Neuronal stem cell (in vitro differentiated cells): ENCODE data around the gene IL1RL2.

Experiments
- DNase-seq: peaks from one replicate; pipeline ENCODE4 v3.0.0-alpha.2; 2013; ENCODE audit warnings: low spot score
- H2AFZ ChIP-seq: one replicate; pipeline ENCODE4 v1.6.1; 2013; ENCODE audit warnings: mild to moderate bottlenecking, low read length, inconsistent platforms
- H2AK5ac ChIP-seq: 2 replicates; pipeline ENCODE4 v1.6.1; 2013; ENCODE audit warnings: low read depth, mild to moderate bottlenecking, inconsistent platforms, low read length, moderate library complexity, mixed read lengths
- H2BK120ac ChIP-seq: 2 replicates; pipeline ENCODE4 v1.6.1; 2013; ENCODE audit warnings: low read depth, mild to moderate bottlenecking, inconsistent platforms, low read length, moderate library complexity, mixed read lengths
- H2BK12ac ChIP-seq: one replicate; pipeline ENCODE4 v1.6.1; 2013; ENCODE audit warnings: low read length, inconsistent platforms
- H2BK15ac ChIP-seq: 2 replicates; pipeline ENCODE4 v1.6.1; 2013; ENCODE audit warnings: mild to moderate bottlenecking, low read length, inconsistent platforms, mixed read lengths
- H2BK5ac ChIP-seq: one replicate; pipeline ENCODE4 v1.6.1; 2013; ENCODE audit warnings: inconsistent platforms, mild to moderate bottlenecking, low read length, moderate library complexity
- H3K14ac ChIP-seq: one replicate; pipeline ENCODE4 v1.6.1; 2013; ENCODE audit warnings: low read length, inconsistent platforms
- H3K18ac ChIP-seq: 2 replicates; pipeline ENCODE4 v1.6.1; 2013; ENCODE audit warnings: low read length, inconsistent platforms
- H3K23ac ChIP-seq: 2 replicates; pipeline ENCODE4 v1.6.1; 2013; ENCODE audit warnings: low read depth, mild to moderate bottlenecking, mixed read lengths, low read length, inconsistent platforms; ENCODE audit not compliant: poor library complexity
- H3K27ac ChIP-seq: replicated peaks from 3 replicates; pipeline ENCODE4 v1.5.1; 2013; ENCODE audit warnings: low read length, inconsistent platforms
- H3K27me3 ChIP-seq, 3 experiments: 2 replicates each; pipeline ENCODE4 v1.6.1; 2013; ENCODE audit warnings: low read length in 3 of 3, mild to moderate bottlenecking in 2 of 3, inconsistent platforms in 1 of 3, low read depth in 1 of 3, mixed read lengths in 1 of 3, moderate library complexity in 1 of 3; ENCODE audit not compliant: control insufficient read depth in 3 of 3, insufficient read depth in 3 of 3
- H3K36me3 ChIP-seq, 2 donors: replicated peaks in 1 of 2; 2 replicates each; pipeline ENCODE4 v1.6.1; 2013; ENCODE audit warnings: low read length in 2 of 2; ENCODE audit not compliant: control insufficient read depth in 2 of 2, insufficient read depth in 2 of 2
- H3K4ac ChIP-seq: 2 replicates; pipeline ENCODE4 v1.6.1; 2013; ENCODE audit warnings: inconsistent platforms, mild to moderate bottlenecking, low read length, moderate library complexity
- H3K4me1 ChIP-seq, 2 donors: 1 replicate in 1 of 2; 2 replicates in 1 of 2; pipeline ENCODE4 v1.6.1; 2013; ENCODE audit warnings: low read length in 2 of 2, low read depth in 1 of 2; ENCODE audit not compliant: control insufficient read depth in 2 of 2, insufficient read depth in 1 of 2
- H3K4me2 ChIP-seq: one replicate; pipeline ENCODE4 v1.6.1; 2013; ENCODE audit warnings: mild to moderate bottlenecking, low read length, inconsistent platforms; ENCODE audit not compliant: insufficient read depth, poor library complexity, severe bottlenecking
- H3K4me3 ChIP-seq, 2 donors: 2 replicates each; pipeline ENCODE4 v1.5.1; 2013; ENCODE audit warnings: low read length in 2 of 2, mild to moderate bottlenecking in 2 of 2, inconsistent platforms in 1 of 2, moderate library complexity in 1 of 2
- H3K79me1 ChIP-seq: one replicate; pipeline ENCODE4 v1.6.1; 2013; ENCODE audit warnings: low read depth, mild to moderate bottlenecking, inconsistent platforms, low read length, moderate library complexity
- H3K9ac ChIP-seq: one replicate; pipeline ENCODE4 v1.6.1; 2013; ENCODE audit warnings: mild to moderate bottlenecking, low read depth, low read length, inconsistent platforms; ENCODE audit not compliant: poor library complexity
- H3K9me3 ChIP-seq, 2 donors: replicated peaks in 1 of 2; 2 replicates each; pipeline versions ENCODE3 to v1.6.1; 2013; ENCODE audit warnings: low read length in 2 of 2, mild to moderate bottlenecking in 2 of 2, inconsistent platforms in 1 of 2, low read depth in 1 of 2, mixed read lengths in 1 of 2, moderate library complexity in 1 of 2; ENCODE audit not compliant: control insufficient read depth in 2 of 2, insufficient read depth in 1 of 2
- H4K8ac ChIP-seq: one replicate; pipeline ENCODE4 v1.6.1; 2013; ENCODE audit warnings: low read depth, mild to moderate bottlenecking, inconsistent platforms, low read length, moderate library complexity
- H4K91ac ChIP-seq: one replicate; pipeline ENCODE4 v1.6.1; 2013; ENCODE audit warnings: low read length, low read depth, mild to moderate bottlenecking, inconsistent platforms; ENCODE audit not compliant: poor library complexity
- WGBS, 2 donors: extraction: QIAGEN DNeasy Blood & Tissue Kit; methylation state at CpG; one replicate each; pipeline ENCODE4 v1.1.7; 2013; ENCODE audit warnings: missing lambda C conversion rate in 2 of 2, mixed read lengths in 1 of 2; ENCODE audit not compliant: insufficient read length in 2 of 2, insufficient replicate concordance in 1 of 2; ENCODE audit errors: extremely low coverage in 2 of 2; 5-methylcytosine and 5-hydroxymethylcytosine counted together

Gene IL1RL2

DNA sequence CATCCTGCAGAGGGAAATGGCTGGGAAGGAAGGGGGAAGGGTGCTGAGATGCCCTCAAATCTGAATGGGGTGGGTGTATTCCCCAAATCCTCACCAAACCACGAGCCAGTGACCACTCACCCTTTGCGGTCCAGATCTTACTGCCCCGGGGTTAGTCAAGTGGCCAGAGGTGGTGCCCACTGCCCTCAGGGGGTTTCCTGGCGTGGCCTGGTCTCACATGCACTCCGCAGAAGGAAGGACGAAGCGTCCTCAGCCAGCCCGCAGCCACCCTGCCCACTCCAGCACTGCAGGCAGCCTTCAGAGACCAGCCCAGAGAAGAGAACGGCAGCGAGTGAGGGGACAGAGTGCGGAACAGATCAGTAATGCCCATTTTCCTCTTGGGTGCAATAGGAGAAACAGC lies 50.4 kb downstream of the IL1RL2 start:
- no peak overlapping the region for H3K4ac ChIP-seq
- H4K91ac ChIP-seq, result no peak overlapping the region
- H3K23ac ChIP-seq, result no peak overlapping the region
- H2BK12ac ChIP-seq, result no peak overlapping the region
- no peak overlapping the region for H2AFZ ChIP-seq
- H3K36me3 ChIP-seq, result no peaks in the 10 kb centered on the region
- no peak overlapping the region for H3K4me3 ChIP-seq
- no peak overlapping the region for H2BK15ac ChIP-seq
- no peak overlapping the region for H2AK5ac ChIP-seq
- H2BK120ac ChIP-seq, result no peak overlapping the region
- no peaks in the 10 kb centered on the region for H3K27me3 ChIP-seq
- peaks cover 2% of the 10 kb centered on the region for H3K79me1 ChIP-seq
- H3K18ac ChIP-seq, result no peak overlapping the region
- H3K9ac ChIP-seq, result no peak overlapping the region
- H3K9me3 ChIP-seq, result peaks cover 0 to 4% of the 10 kb centered on the region in 2 donors
- H3K4me2 ChIP-seq, result no peak overlapping the region
- no peak overlapping the region for H4K8ac ChIP-seq
- peaks cover 0 to 3% of the 10 kb centered on the region in 2 donors for H3K4me1 ChIP-seq
- no peak for DNase-seq
- WGBS, 2 donors, result no CpG with 5 or more reads among the region's 11 CpGs
- H2BK5ac ChIP-seq, result no peak overlapping the region
- H3K14ac ChIP-seq, result no peak overlapping the region
- H3K27ac ChIP-seq, result no peak overlapping the region

GRCh38 chr2:102238039-102238756 lies 51.4 kb downstream of the IL1RL2 start:
- Histone ChIP-seq H3K4me1 (peaks cover 0 to 3% of the 10 kb centered on the region in 2 donors), H2BK5ac (no peak overlapping the region), H3K9me3 (peaks cover 0 to 4% of the 10 kb centered on the region in 2 donors), H3K14ac (no peak overlapping the region), H2BK120ac (no peak overlapping the region), H2BK12ac (no peak overlapping the region), H3K4ac (no peak overlapping the region), H2AFZ (no peak overlapping the region), H3K79me1 (peaks cover 2% of the 10 kb centered on the region), H3K23ac (no peak overlapping the region), H3K4me2 (no peak overlapping the region), H3K4me3 (no peak overlapping the region), H3K36me3 (no peaks in the 10 kb centered on the region), H2AK5ac (no peak overlapping the region), H3K27ac (no peak overlapping the region), H3K27me3 (no peaks in the 10 kb centered on the region), H3K9ac (no peak overlapping the region), H3K18ac (no peak overlapping the region), H4K8ac (no peak overlapping the region), H2BK15ac (no peak overlapping the region), H4K91ac (no peak overlapping the region)
- no CpG with 5 or more reads among the region's 10 CpGs for WGBS, 2 donors
- no peak for DNase-seq

- Histone ChIP-seq H2BK5ac (no peak overlapping the region), H3K4ac (no peak overlapping the region), H3K27ac (no peak overlapping the region), H2AK5ac (no peak overlapping the region), H4K91ac (no peak overlapping the region), H3K4me2 (no peak overlapping the region), H2BK120ac (no peak overlapping the region), H3K36me3 (no peaks in the 10 kb centered on the region), H3K14ac (no peak overlapping the region), H3K79me1 (peaks cover 2% of the 10 kb centered on the region), H2AFZ (no peak overlapping the region), H3K9ac (no peak overlapping the region), H3K4me1 (peaks cover 0 to 3% of the 10 kb centered on the region in 2 donors), H3K4me3 (no peak overlapping the region), H3K18ac (no peak overlapping the region), H2BK12ac (no peak overlapping the region), H3K9me3 (peaks cover 0 to 4% of the 10 kb centered on the region in 2 donors), H2BK15ac (no peak overlapping the region), H4K8ac (no peak overlapping the region), H3K23ac (no peak overlapping the region), H3K27me3 (no peaks in the 10 kb centered on the region)
- no CpG with 5 or more reads among the region's 2 CpGs for WGBS, 2 donors
- DNase-seq, result no peak
Measured at GRCh38 chr2:102238778-102239177, 52.0 kb downstream of the IL1RL2 start.

- H3K9me3 ChIP-seq, result peaks cover 0 to 4% of the 10 kb centered on the region in 2 donors
- no peak overlapping the region for H2BK12ac ChIP-seq
- no peak overlapping the region for H3K14ac ChIP-seq
- H3K9ac ChIP-seq, result no peak overlapping the region
- peak overlapping the region; percentile 17 for H2AK5ac ChIP-seq
- no peaks in the 10 kb centered on the region for H3K27me3 ChIP-seq
- no peak overlapping the region for H2BK5ac ChIP-seq
- no peak overlapping the region for H4K91ac ChIP-seq
- H3K23ac ChIP-seq, result no peak overlapping the region
- H3K4me2 ChIP-seq, result no peak overlapping the region
- H2BK120ac ChIP-seq, result no peak overlapping the region
- WGBS, 2 donors, result no CpG with 5 or more reads among the region's 7 CpGs
- H2AFZ ChIP-seq, result no peak overlapping the region
- no peak overlapping the region for H3K18ac ChIP-seq
- H4K8ac ChIP-seq, result no peak overlapping the region
- peak overlapping the region in 1 of 2 donors; percentile 28 for H3K4me3 ChIP-seq
- H2BK15ac ChIP-seq, result no peak overlapping the region
- peaks cover 2% of the 10 kb centered on the region for H3K79me1 ChIP-seq
- H3K4ac ChIP-seq, result no peak overlapping the region
- H3K36me3 ChIP-seq, result no peaks in the 10 kb centered on the region
- H3K27ac ChIP-seq, result no peak overlapping the region
- no peak for DNase-seq
- H3K4me1 ChIP-seq, result peaks cover 0 to 3% of the 10 kb centered on the region in 2 donors
Measured at GRCh38 chr2:102239344-102239743, 52.5 kb downstream of the IL1RL2 start.
